Measurements from ENCODE around the gene PLEKHN1. TPM values are rescaled to one million over a fixed set of nuclear protein-coding genes. Genes with fewer than 3 reads are reported as not detected.
"Not testable (repeated sequence)": the region's sequence is repeated elsewhere in the genome, so short reads cannot be mapped to it uniquely, and the experiment has no call there.

Gene PLEKHN1
- total RNA-seq, 3 donors from 2014 or later: 1.6 to 2.4 (median 1.9) TPM

DNA sequence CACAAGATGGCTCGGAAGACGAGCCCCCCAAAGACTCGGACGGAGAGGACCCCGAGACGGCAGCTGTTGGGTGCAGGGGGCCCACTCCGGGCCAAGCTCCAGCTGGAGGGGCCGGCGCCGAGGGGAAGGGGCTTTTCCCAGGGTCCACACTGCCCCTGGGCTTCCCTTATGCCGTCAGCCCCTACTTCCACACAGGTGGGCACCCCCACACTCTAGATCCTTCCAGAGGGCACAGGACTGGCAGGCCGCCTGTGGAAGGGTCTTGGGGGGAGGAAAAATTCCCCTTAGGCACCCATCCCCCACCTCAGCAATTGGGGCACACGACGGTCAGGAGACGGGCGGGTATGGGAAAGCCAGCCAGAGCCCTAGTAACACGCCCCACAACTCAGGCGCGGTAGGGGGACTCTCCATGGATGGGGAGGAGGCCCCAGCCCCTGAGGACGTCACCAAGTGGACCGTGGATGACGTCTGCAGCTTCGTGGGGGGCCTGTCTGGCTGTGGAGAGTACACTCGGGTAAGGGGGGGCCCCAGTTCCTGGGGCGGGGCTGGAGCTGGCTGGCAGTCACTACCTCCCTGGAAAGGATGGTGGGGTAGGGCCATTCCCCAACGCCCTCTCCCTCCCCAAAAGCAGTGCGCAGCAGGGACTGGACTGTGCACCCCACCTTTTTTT is 23.3 kb upstream of the PLEKHN1 start:
- Mint-ChIP-seq H3K27me3 (ENCODE audit: low read depth) (peaks cover 25% of the 10 kb centered on the region), H3K36me3 (ENCODE audit: insufficient read depth) (peaks cover 16% of the 10 kb centered on the region), H3K4me3 (no peak overlapping the region), H3K9me3 (no peaks in the 10 kb centered on the region), H3K4me1 (ENCODE audit: low read depth) (peaks cover 5% of the 10 kb centered on the region)
- no peak for DNase-seq
- no peak for ATAC-seq

DNA sequence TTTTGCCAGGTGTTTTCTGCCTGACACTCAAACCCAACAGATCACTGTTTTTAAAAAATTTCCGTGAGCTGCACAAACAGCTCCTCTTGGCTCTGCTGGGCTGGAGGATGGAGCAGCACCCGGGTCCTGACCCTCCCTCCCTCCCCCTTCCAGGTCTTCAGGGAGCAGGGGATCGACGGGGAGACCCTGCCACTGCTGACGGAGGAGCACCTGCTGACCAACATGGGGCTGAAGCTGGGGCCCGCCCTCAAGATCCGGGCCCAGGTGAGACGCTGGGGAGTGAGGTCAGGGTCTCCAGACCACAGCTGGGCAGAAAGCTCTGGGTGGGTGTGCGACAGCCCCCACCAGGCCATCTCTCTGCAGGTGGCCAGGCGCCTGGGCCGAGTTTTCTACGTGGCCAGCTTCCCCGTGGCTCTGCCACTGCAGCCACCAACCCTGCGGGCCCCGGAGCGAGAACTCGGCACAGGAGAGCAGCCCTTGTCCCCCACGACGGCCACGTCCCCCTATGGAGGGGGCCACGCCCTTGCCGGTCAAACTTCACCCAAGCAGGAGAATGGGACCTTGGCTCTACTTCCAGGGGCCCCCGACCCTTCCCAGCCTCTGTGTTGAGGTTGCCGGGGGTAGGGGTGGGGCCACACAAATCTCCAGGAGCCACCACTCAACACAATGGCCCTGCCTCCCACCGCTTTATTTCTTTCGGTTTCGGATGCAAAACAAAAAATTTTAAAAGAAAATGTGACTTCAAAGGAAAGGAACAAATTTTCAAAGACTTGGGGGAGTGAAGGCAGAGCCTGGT is 22.5 kb upstream of the PLEKHN1 start:
- Mint-ChIP-seq H3K36me3 (ENCODE audit: insufficient read depth) (peaks cover 19% of the 10 kb centered on the region), H3K9me3 (no peaks in the 10 kb centered on the region), H3K27me3 (ENCODE audit: low read depth) (peaks cover 17% of the 10 kb centered on the region), H3K4me1 (ENCODE audit: low read depth) (peaks cover 5% of the 10 kb centered on the region), H3K4me3 (no peak overlapping the region)
- no peak for ATAC-seq
- DNase-seq: no peak

DNA sequence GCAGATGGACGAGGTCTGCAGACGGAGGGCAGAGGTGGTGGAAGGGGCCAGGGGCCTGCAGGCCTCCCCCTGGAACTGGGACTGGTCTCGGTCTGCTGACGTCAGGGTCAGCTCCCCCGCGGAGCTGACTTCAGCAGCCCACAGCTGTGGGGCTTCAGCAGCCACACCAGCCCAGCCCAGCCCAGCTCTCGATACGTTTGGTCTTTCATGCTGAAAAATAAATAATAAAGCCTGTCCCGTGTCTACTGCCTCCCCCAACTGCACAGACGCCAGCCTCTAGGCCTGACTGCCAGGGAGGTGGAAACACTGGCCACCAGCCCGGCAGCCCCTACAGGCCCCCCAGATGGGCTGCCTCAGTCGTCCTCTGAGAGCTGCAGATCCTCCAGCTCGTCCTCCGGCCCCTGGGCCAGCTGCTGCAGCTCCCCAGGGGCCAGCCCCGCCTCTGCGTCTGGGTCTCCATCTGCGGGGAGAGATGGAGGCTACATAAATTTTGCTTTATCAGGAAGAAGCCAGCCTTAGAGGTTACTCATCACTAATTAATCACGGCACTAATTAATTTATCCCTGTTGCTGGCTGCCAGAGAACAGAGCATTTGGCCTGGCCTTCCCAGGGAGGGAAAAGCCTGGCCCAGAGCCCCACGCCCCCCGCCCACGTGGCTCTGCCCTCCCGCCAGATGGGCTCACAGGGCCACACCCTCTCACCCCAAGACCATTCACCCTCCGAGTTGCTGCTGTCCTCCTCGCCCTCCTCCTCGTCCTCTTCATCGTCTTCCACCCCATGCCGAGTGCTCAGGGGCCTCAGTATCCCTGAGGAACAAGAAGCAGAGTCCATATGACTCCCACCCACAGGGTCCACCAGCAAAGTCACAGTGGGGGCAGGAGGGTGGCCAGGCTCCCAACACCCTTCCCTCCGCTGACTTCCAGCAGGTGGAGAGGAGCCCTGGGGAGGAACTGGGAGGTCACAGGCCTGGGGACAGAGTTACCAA is 21.6 kb upstream of the PLEKHN1 start:
- Mint-ChIP-seq H3K27me3 (ENCODE audit: low read depth) (peaks cover 9% of the 10 kb centered on the region), H3K4me3 (no peak overlapping the region), H3K9me3 (no peaks in the 10 kb centered on the region), H3K36me3 (ENCODE audit: insufficient read depth) (peaks cover 24% of the 10 kb centered on the region), H3K4me1 (ENCODE audit: low read depth) (peaks cover 3% of the 10 kb centered on the region)
- DNase-seq: no peak
- ATAC-seq: no peak

DNA sequence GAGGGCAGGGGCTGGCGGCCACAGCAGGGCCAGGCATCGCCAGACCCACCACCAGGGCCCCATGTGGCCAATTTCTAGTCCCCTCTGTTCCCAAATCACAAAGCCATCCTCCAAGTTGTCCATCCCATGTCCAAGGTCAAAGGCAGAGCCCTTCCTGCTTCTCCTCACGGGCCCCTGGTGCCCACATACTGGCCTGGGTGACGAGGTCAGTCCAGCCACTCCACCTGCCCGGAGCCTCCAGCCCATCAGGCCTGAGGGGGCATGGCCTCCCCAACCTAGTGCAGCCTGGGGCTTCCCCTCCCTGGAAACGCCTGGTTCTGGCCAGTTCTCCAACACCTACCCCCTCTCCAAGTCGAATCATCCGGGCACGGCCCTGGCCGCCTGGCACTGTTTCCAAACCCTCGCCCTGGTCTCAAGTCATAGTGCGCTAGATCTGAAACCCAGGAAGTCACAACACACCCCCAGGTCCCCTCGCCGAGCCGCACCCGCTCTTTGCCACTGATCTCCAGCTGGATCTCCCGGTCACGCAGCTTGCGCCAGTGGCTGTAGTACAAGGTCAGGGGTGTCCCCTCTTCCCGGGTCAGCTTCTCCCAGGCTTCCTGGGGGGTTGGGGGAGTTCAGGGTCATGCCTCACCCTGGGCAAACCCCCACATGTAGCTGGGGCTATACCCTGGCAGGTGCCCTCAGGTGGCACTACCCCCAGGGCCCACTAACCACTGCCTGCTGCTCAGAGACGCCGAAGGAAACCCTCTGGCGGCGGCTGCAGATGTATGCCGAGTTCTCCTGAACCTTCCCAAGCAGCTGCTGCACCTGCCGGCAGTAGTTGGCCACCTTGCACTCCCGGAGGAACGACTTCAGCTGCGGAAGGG is 20.4 kb upstream of the PLEKHN1 start:
- no peak overlapping the region for H3K4me3 Mint-ChIP-seq
- no peaks in the 10 kb centered on the region for H3K9me3 Mint-ChIP-seq
- ATAC-seq (no peak), DNase-seq (no peak)
- H3K36me3 Mint-ChIP-seq (ENCODE audit: insufficient read depth): peaks cover 35% of the 10 kb centered on the region
- H3K27me3 Mint-ChIP-seq (ENCODE audit: low read depth): peaks cover 5% of the 10 kb centered on the region
- peaks cover 3% of the 10 kb centered on the region for H3K4me1 Mint-ChIP-seq (ENCODE audit: low read depth)

DNA sequence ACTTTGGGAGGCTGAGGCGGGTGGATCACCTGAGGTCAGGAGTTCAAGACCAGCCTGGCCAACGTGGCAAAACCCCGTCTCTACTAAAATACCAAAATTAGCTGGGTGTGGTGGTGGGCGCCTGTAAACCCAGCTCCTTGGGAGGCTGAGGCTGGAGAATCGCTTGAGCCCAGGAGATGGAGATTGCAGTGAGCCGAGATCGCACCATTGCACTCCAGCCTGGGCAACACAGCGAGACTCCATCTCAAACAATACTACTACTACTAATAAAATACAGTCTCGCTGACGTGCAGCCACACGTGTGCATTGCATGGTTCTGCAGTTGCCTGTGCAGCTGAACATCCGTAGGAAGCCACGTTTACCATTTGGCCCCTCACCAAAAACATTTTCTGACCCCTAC is 19.5 kb upstream of the PLEKHN1 start:
- H3K9me3 Mint-ChIP-seq; H3K27me3 Mint-ChIP-seq (ENCODE audit: low read depth); H3K4me1 Mint-ChIP-seq (ENCODE audit: low read depth); ATAC-seq; H3K4me3 Mint-ChIP-seq; DNase-seq: not testable (repeated sequence)
- peaks cover 41% of the 10 kb centered on the region for H3K36me3 Mint-ChIP-seq (ENCODE audit: insufficient read depth)

DNA sequence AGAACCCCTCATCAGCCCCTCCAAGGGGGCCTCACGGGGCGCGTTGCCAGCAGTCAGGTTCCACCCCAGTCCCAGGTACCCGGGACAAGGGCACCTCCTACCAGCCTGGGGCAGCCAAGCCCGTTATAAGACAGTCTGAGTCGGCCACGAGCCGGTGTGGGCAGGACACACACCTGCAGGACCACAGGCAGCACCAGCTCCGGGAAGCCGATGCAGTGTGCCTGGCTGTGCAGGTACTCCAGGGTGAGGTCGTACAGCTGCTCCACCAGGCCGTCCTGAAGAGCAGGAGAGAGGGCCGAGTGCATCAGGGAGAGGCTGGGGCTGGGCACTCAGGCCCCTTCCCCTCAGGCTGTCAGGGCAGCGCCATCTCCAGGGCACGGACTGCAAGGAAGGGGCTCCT is 18.3 kb upstream of the PLEKHN1 start:
- Mint-ChIP-seq H3K4me3 (no peak overlapping the region), H3K36me3 (ENCODE audit: insufficient read depth) (peaks cover 42% of the 10 kb centered on the region), H3K4me1 (ENCODE audit: low read depth) (no peaks in the 10 kb centered on the region), H3K27me3 (ENCODE audit: low read depth) (no peaks in the 10 kb centered on the region), H3K9me3 (no peaks in the 10 kb centered on the region)
- ATAC-seq (no peak), DNase-seq (no peak)

DNA sequence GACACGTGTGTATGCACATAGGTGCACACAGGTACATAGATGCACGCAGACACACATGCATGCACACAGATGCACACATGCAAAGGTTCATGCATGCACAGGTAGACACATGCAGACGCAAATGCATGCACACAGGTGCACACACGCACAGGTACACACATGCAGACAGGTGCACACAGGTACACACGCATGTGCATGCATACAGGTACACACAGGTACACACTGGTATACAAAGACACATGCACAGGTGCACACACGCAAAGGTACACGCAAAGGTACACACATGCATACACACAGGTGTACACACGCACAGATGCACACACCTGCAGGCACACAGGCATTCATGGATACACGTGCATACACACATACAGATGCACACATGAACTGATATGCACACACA is 16.0 kb upstream of the PLEKHN1 start:
- Mint-ChIP-seq H3K27me3 (ENCODE audit: low read depth) (no peaks in the 10 kb centered on the region), H3K36me3 (ENCODE audit: insufficient read depth) (peaks cover 46% of the 10 kb centered on the region), H3K9me3 (no peaks in the 10 kb centered on the region), H3K4me1 (ENCODE audit: low read depth) (no peaks in the 10 kb centered on the region), H3K4me3 (no peak overlapping the region)
- no peak for ATAC-seq
- DNase-seq: no peak

DNA sequence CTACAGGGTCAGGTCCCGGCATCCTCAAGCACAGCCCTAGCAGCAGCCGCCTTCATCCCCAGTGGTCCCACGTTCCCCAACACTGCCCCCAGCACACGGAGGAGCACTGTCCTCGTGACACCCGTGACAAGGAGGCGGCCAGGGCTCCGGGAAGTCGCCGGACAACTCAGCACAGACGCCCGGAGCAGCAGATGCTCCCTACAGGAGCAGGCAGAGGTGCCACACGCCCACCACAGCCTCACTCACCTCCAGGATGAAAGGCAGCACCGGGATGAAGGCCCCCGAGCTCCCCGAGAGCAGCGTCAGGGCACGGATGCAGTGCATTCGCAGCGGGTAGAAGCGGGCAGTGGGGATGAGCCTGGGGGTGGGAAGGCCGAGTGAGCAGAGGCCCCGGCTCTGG is 15.4 kb upstream of the PLEKHN1 start:
- Mint-ChIP-seq H3K4me3 (no peak overlapping the region), H3K27me3 (ENCODE audit: low read depth) (no peaks in the 10 kb centered on the region), H3K36me3 (ENCODE audit: insufficient read depth) (peaks cover 47% of the 10 kb centered on the region), H3K9me3 (no peaks in the 10 kb centered on the region), H3K4me1 (ENCODE audit: low read depth) (no peaks in the 10 kb centered on the region)
- DNase-seq: no peak
- ATAC-seq: no peak

DNA sequence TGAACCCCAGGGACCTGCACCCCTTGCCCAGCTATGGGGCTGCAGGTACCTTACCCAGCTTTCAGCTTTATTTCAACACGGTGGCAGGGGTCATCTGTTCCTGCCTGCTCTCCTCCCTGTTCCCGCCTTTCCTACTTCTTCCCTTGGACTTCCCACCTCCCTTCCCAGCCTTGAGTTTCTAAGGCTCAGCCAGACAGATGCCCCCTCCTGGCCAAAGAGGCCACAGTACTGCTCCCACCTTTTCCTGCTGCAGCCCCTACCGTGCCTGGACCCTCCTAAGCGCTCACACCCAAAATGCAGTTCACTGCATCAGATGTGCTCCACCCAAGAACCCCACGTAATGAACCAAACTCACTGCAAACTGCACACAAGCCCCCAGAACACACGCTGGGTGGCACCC is 14.9 kb upstream of the PLEKHN1 start:
- no peak overlapping the region for H3K4me3 Mint-ChIP-seq
- no peaks in the 10 kb centered on the region for H3K27me3 Mint-ChIP-seq (ENCODE audit: low read depth)
- H3K4me1 Mint-ChIP-seq (ENCODE audit: low read depth): no peaks in the 10 kb centered on the region
- ATAC-seq (no peak), DNase-seq (no peak)
- H3K36me3 Mint-ChIP-seq (ENCODE audit: insufficient read depth): peaks cover 47% of the 10 kb centered on the region
- no peaks in the 10 kb centered on the region for H3K9me3 Mint-ChIP-seq

DNA sequence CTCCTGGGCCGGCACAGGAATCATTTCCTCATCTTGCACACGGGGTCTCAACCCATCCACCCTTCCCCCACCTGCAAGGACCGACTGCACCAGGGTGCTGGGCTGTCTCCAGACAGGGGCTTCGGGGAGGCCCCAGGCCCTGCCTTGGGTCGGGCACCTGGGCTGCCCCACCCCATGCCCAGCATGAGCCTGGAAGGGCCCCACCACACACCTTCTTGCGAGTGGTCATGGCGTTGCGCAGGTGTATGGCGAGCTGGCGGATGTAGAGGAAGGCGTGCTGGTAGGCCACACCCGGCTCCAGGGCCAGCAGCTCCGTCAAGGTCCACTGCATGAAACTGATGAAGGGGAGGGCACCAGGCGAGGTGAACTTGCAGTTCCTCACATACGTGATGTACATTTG is 14.1 kb upstream of the PLEKHN1 start:
- Mint-ChIP-seq H3K9me3 (no peaks in the 10 kb centered on the region), H3K4me1 (ENCODE audit: low read depth) (peaks cover under 1% of the 10 kb centered on the region), H3K27me3 (ENCODE audit: low read depth) (no peaks in the 10 kb centered on the region), H3K36me3 (ENCODE audit: insufficient read depth) (peaks cover 46% of the 10 kb centered on the region), H3K4me3 (no peak overlapping the region)
- no peak for ATAC-seq
- no peak for DNase-seq

DNA sequence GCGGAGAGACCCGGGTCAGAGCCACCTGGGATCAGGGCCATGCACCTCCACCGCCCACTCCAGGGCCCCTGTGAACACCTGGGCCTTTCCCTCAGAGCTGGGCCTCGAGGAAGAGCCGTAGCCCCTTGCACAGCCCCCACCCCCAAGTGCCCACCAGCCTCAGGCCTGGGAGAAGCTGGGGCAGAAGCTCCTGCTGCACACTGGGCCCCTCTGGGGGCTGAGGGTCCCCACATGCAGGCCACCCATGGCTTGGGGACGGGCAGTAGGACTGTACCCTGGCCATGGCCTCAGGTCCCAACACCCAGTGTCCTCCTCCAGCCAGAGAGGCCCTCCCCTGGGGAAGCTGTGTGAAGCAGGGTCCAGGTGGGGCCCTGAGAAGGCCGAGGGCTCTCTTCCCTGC is 13.7 kb upstream of the PLEKHN1 start:
- H3K4me3 Mint-ChIP-seq: no peak overlapping the region
- no peaks in the 10 kb centered on the region for H3K9me3 Mint-ChIP-seq
- H3K4me1 Mint-ChIP-seq (ENCODE audit: low read depth): peaks cover 4% of the 10 kb centered on the region
- DNase-seq: no peak
- no peak for ATAC-seq
- no peaks in the 10 kb centered on the region for H3K27me3 Mint-ChIP-seq (ENCODE audit: low read depth)
- H3K36me3 Mint-ChIP-seq (ENCODE audit: insufficient read depth): peaks cover 46% of the 10 kb centered on the region

DNA sequence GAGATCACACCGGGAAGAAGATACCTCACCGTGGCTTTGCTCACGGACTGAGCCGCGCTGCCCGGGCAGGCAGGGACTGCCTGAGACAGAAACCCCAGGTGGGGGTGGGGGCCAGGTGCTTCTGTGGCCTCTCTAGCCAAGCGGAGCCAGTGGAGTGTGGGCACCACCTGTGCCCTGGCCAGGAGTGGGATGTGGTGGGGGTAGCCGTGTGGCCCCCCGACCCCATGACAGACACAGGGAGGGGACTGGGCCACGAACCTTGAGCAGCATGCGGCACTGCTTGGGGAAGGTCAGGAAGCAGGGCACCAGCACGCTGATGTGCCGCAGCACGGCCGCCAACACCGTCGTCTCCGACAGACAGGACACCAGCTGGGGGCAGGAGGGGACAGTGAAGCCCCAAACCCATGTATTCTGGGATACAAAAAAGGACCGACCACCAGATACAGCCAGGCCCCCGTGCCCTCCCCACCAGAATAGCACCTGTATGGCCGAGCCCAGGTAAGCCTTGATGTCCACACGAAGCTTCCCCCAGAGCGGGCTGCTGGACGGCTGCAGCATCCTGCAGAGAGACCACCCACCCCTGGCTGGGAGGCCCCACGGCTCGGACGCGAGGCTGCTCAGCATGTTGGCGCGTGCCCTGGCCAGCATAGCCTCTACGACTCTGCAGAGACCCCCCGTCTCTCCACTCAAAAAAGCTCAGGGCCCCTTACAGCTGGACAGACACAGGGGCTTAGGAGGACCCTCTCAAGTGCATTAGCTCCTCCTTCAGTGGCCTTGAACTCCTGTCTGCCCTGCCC is 12.6 kb upstream of the PLEKHN1 start:
- H3K36me3 Mint-ChIP-seq (ENCODE audit: insufficient read depth): peaks cover 48% of the 10 kb centered on the region
- H3K4me3 Mint-ChIP-seq: no peak overlapping the region
- H3K9me3 Mint-ChIP-seq: no peaks in the 10 kb centered on the region

DNA sequence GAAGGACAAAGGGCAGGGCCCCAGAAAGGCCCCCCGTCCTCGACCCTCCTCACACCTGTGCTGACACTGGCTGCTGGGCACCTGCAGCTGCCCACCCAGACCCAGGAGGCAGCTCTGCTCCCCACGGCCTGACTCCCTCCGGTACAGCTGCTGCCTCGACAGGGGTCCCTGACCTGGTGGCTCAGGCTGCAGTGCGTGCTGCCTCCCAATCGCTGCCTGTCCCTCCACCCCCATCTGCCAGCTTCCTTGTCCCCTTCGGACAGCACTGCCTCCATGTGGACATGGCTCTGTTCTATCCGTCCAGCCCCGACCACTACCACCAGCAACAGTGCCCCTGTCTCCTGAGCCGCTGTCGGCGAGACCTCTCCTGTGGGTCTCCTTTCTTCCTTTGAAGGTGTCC is 11.4 kb upstream of the PLEKHN1 start:
- peaks cover 13% of the 10 kb centered on the region for H3K4me1 Mint-ChIP-seq (ENCODE audit: low read depth)
- no peak for DNase-seq
- no peak for ATAC-seq
- H3K9me3 Mint-ChIP-seq: no peaks in the 10 kb centered on the region
- H3K36me3 Mint-ChIP-seq (ENCODE audit: insufficient read depth): peaks cover 40% of the 10 kb centered on the region
- no peak overlapping the region for H3K4me3 Mint-ChIP-seq
- H3K27me3 Mint-ChIP-seq (ENCODE audit: low read depth): no peaks in the 10 kb centered on the region

More for the DNA sequence above, 12.6 kb upstream of the PLEKHN1 start:
- Mint-ChIP-seq H3K4me1 (ENCODE audit: low read depth) (peaks cover 12% of the 10 kb centered on the region), H3K27me3 (ENCODE audit: low read depth) (no peaks in the 10 kb centered on the region)
- ATAC-seq: no peak
- DNase-seq: no peak
